ENCODE data around the gene USP6NL.
"Not testable (repeated sequence)": the region's sequence is repeated elsewhere in the genome, so short reads cannot be mapped to it uniquely, and the experiment has no call there.

The USP6NL gene

DNA sequence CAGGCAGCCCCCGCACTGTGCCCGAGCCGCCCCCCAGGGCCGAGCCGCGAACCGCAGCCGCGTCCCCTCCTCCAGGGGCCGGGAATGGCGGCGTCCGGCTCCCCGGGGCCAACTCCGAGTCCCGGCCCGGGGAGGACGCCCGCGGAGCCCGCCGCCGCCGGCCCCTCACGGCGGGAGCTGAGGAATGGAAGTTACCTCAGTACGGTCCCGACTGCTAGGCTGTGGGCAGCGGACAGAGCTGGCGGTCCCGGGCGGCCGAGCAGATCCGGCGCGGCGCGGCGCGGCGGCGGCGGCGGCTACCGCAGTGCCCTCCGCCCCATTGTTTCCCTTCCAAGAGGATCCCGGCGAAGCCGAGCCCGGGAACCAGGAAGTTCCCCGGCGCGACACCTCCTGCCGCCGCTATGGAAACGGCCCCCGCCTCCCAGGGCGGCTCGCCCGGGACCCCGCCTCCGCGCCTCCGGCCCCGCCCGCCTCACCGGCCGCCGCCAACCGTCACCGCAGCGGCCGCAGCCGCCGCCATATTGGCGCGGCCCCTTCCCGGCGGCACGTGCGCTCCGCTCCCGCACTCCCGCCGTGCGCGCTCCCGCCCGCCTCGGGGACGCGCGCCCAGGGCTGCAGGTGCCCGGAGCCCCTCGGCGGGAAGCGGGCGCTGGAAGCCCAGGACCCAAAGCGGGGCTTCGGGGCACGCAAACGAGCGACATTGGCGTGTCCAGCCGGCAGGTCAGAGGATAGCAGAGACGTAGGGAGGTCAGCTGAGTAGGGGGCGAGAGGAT, at the start of gene USP6NL:
TSS of gene USP6NL (minus strand) at position 403 of the 773 bp plus-strand sequence. CDS start 14,016 bp downstream, outside the sequence.
- DNase-seq (ENCODE audit: low read depth, low spot score): peak; percentile 82

DNA sequence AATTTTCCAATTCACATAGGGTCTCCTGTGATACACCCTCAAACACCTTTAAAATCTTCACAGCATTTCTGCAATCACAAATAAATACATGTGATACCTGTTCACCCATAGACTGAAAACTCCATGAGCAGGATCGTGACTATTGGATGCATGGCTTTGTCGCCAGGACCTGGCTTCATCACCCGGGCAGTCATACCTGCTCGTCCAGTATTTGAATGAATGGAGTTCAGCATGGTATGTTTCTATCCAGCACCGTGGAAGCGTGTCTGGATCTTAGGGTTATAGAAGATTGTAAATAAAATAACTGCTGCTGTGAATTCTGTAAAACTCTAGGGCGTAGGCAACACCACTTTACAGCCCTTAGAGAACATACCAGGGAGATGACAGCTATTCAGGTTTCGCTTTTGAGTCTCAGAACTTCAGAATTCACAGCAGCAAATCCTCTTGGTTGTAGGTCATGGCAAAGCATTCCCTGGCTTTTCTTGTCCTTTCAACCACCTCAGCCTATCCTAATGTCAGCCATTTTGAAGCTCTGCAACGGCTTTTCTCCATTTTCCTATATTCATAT, 47.4 kb upstream of the USP6NL start:
- peak; percentile 15 for DNase-seq (ENCODE audit: low read depth, low spot score)

DNA sequence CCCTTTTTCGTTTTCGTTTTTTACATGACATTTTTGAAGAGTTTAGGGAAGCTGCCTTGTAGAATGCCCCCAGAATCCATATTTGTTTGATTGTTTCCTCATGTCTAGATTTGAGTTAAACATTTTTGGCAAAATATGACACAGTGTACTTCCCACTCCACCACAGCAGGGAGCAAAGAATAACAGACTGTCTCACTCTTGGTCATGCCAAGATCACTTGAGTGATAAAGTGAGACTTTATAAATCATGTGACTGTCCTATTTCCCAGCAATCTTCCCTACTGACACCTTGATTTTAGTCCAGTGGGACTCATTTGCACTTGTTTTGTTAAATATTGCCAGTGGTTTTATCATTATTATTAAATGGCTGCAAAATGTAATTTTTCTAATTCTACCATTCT, 44.4 kb upstream of the USP6NL start:
- DNase-seq (ENCODE audit: low read depth, low spot score): no peak

DNA sequence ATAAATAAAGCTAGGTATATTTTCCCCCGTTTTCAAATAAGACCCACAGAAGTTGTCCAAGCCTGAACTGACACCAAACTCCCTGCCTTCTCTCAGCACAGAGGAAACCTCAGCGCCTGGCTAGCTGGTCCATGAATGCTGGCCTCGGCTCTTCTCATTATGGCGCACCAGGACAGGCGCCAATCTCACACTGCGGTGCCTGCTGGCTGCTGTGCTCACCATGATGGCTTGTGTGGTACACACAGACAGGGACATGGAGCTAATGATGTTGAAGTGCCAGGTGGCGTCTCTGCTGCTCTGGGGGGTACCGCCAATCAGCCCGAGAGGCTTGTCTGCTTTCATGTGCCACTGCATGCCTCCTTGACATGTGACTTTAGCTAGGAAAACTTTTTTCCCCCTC, 43.2 kb upstream of the USP6NL start:
- no peak for DNase-seq (ENCODE audit: low read depth, low spot score)

DNA sequence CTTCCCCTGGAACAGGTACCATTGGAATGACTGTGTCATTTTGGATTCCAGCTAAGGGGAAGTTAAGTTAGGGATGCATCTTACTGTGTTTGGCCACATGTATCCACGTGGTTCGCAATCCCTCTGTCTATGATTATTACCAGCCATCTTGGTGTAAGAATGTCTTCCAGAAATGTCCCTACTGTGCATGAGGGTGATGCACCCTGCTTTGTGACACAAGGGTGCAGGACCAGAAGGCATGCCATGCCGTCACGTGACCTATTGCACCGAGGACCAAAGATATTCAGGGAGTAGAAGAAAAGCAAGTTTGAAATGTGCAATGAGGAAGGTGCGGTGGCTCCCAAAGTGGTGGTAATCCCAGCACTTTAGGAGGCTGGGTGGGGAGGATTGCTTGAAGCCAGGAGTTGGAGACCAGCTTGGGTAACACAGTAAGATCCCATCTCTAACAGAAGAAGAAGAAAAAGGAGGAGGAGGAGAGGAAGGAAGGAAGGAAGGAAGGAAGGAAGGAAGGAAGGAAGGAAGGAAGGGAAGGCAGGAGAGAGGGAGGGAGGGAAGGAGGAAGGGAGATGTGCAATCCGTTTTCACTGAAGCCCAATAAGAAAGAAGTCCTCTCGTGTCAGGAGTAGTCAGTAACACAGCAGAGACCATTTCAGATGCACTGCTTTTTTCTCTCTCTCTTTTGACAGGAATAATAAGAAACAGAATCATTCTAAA, 42.5 kb upstream of the USP6NL start:
- no peak for DNase-seq (ENCODE audit: low read depth, low spot score)

DNA sequence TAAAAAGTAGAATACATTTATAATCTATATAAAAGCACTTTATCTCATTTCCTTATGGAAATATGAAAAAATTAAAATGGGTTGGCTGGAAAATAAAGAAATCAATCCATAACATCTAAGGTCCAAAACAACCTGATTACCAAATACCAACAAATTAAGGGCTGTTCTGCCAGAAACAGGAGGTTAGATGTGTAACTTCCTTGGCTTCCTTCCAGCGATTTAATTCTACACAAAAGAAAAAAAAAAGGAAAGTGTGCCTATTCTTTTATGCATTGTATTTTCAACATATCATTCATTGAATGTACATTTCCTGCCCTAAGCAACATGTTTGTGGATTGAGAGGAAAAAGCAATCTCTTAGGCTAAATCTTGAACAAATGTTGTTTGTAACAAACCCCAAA, 36.2 kb upstream of the USP6NL start:
- no peak for DNase-seq (ENCODE audit: low read depth, low spot score)

DNA sequence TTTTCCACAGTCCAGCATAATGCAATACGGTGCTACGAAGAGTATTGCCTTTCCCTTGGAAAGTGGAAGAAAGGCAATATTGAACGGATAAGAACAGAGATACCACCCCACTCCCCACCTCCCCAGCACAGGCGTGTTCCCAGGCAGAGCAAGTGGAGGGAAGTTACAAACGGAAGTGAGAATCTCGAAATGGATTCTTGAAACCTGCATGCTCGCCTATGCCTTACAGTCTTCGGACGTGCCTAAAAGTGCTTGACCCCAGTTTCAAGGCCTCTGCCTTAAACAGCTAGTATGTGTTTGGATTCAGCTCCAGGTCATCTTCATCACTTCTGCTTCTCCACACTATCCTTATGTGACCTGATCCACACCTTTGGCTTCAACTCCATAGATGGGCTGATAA, 35.0 kb upstream of the USP6NL start:
- DNase-seq (ENCODE audit: low read depth, low spot score): no peak

DNA sequence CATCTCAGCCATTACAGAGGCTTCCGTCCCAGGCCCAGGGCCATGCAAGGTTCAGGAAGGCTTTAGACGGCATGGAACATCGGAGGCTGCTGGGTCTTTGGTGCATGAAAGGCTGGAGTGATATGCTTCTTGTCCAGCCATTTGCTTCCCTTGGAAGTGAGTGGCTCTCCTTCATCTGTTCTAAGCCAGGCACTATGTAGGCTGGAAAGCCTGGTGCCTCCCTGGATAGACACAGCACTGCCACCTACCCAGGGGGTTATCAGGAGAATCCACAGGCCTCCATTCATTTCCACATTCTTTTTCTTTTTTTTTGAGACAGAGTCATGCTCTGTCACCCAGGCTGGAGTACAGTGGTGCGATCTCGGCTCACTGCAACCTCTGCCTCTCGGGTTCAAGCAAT, 31.6 kb upstream of the USP6NL start:
- DNase-seq (ENCODE audit: low read depth, low spot score): no peak

DNA sequence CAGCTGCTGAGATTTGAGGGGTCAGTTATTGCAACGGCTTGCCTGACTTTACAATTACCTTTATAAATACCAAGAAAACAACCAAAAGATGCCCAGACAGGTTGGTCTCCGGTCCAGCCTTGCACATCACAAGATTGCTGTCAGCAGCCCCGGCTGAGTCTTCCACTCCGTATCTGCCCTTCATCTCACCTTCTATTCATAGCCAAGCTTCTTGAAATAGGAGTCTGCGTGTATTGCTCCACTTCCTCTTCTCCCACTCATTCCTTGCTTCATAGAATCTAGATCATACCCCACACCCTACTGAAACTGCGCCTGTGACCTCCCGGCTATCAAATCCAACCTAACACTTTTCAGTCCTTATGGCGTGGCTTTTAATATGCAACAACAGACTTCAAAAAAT, 31.1 kb upstream of the USP6NL start:
- DNase-seq (ENCODE audit: low read depth, low spot score): no peak

DNA sequence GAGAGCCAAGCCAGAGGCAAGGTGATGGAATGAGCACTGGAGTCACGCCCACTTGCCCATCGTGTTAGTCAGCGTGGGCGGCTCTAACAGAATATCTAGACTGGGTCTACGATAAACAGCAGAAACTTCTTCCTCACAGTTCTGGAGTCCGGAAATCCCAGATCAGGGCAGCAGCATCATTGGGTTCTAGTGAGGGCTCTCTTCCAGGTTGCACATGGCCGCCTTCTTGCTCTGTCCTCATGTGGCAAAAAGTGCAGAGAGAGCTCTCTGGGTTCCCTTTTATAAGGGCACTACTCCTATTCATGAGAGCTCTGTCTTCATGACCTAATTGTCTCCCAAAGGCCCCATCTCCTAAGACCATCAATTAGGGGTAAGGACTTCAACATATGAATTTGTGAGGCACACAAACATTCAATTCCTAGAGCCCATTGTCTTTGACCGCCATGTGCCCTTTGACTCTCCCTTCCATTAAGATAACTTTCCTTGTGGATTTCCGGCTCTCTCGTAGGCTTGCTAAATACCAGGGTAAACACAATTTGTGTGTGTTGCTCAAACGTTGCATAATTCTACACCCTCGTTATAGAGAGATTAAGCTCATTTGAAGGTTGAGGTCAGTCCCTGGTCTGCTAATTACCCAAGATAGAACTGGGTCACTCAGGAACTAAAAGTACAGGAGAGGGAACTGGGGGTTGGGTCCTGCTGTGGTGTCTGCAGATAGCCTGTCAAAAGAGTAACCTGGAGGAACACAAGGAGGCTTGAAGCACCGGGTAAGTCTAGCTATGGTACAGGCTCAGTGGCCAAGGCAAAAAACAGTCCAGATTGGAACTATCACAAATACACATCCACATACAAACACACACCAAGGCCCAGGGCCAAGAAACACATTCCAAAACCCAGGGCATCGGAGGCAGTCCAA, 28.7 kb upstream of the USP6NL start:
- DNase-seq (ENCODE audit: low read depth, low spot score): no peak

DNA sequence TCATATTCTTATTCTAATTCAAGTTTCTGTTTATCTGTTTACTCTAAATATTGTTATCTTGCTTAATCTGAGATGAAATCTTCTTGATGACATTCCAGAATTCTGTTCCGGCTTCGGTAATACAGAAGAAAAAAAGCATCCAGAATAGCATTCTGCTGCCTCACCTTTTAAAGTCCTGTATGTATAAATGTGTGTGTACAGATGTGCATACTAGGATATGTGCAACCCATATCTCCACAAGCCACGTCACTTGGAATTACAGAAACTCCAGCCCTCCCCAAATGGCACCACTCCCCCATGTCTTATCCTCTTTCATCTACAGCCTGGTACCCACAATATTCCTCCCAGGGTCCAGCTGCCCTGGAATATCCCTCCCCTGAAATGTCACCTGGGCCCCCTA, 27.9 kb upstream of the USP6NL start:
- DNase-seq (ENCODE audit: low read depth, low spot score): no peak

DNA sequence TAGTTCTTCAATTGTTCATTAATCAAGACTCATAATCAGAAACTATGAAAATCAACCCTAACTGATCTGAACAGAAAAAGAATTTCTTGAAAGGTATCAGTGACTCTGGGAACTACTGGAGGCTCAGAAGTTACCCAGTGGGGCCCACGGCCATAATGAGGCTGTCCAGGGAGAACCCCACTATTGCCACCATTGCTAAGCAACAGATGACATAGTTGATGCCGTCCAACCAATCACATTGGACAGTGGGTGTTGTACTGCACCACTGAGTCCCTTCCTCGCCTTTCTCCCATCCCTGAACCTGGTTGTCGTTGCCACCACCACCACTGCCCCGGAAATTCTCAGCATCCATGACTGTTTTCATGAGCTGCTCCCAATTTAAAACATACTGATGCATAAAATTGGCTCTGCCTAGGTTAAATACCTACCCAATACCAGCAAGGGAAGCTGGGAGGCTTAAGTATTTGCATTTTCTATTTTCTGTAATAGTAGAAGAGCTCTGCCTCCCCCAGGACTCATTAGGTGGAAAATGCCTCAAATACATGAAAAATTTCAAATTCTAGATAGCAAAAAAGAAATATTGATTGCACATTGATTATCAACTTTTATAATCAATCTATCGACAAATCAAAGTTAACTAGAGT, 26.7 kb upstream of the USP6NL start:
- DNase-seq (ENCODE audit: low read depth, low spot score): no peak

DNA sequence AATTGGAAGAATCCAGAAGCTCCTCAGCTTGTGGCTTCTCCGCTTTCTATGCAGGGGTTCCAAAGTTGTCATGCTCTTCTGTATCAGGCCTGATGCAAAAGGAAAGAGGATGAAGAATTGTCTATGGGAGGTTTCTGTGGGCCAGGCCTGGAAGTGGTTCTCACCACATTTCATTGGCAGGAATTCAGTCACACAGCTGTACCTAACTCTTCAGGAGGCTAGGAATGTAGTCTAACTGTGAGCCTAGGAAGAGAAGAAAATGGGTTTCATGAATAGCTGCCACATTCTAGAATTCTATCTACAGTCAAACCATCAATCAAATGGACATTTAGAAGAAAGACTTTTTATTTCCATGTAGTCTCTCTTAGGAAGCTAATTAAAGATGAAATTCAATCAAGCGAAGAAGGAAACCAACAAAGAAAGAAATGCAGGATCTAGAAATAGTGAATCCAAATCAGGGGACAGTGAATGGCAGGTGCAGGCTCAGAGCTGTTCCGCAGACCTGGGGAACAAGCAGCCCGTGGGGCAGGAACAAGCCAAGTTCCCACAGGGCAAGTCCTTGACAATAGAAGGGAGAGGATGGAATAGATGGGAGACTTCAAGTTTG, 25.4 kb upstream of the USP6NL start:
- no peak for DNase-seq (ENCODE audit: low read depth, low spot score)

DNA sequence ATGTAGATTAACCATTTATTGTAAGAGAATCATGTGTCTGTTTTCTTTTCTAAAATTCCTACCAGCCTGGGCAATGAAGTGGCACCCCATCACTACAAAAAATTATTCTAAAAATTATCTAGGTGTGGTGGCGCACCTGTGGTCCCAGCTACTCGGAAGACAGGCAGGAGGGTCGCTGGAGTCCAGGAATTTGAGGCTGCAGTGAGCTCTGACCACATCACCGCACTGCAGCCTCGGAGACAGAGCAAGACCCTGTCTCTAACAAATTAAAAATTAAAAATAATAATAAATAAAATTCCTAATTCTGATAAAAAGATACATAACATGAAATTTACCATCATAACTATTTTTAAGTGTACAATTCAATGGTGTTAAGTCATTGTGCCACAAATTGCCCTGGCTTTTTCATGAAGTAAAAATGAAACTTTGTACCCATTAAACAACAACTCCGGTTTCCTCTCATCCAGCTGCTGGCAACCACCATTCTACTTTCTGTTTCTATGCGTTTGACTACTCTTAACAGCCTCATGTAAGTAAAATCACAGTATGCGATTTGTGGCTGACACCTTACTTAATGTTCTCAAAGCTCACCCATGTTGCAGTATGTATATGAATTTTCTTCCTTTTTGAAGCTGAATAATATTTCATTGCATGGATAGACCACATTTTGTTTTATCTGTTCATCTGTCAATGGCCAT, 20.6 kb upstream of the USP6NL start:
- DNase-seq (ENCODE audit: low read depth, low spot score): no peak

DNA sequence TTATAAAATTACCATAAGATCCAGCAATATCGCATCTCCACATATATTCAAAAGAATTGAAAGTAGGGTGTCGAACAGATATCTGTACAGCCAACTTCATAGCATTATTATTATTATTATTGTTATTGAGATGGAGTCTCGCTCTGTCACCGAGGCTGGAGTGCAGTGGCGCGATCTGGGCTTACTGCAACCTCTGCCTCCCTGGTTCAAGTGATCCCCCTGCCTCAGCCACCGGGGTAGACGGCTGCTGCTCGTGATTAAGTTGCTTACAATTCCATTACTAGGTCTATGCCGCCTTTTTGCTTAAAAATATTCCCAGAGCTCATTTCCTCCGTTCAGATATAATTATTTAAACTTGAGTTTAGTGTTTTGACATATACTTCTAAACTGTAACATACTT, 19.8 kb upstream of the USP6NL start:
- no peak for DNase-seq (ENCODE audit: low read depth, low spot score)

DNA sequence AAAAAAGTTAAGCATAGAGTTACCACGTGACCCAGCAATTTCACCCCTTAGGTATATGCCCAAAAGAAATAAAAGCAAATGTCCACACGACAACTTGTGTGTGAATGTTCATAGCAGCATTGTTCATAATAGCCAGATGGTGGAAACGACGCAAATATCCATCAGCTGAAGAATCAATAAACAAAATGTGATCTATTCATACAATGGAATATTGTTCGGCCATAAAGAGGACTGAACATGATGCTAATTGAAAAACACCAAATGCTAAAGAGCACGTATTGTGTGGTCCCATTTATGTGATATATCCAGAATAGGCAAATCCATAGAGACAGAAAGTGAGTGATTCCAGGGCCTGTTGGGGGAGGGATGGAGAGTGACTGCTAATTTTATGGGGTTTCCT, 18.3 kb upstream of the USP6NL start:
- DNase-seq (ENCODE audit: low read depth, low spot score): no peak

DNA sequence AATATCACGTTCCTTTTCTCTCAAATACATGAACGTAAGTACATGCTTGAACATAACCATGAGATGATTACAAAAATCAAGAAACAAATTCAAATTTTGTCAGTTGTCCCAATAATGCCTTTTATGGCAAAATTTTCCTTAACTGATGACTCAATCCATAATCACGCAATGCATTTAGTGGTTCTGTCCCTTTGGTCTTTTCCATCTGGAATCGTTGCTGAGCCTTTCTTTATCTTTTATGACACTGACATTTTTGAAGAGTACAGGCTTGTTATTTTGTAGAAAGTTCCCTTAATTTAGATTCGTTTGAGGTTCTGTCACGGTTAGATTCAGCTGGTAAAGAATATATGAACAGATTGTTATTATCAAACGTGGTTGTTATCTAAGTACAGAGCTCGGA, 16.5 kb upstream of the USP6NL start:
- not testable (repeated sequence) for DNase-seq (ENCODE audit: low read depth, low spot score)

DNA sequence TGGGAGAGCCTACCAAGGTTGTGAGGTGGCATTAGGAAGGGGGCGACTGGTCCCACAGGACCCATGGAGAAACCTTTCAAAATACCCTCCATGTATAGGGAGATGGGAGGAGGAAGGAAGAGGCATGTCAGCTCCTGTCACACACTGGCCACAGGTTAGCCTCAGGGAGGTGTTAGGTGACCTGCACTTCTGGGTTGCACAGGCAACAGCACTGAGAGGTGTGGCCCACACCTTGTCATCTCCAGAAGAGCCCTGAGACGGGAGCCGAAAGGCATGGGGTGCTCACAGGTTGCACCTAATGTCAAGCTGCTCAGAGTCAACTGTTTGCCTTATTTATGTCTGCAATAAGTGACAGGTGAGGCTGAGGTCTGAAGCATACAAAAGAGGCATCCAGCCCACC, 14.6 kb upstream of the USP6NL start:
- DNase-seq (ENCODE audit: low read depth, low spot score): no peak

DNA sequence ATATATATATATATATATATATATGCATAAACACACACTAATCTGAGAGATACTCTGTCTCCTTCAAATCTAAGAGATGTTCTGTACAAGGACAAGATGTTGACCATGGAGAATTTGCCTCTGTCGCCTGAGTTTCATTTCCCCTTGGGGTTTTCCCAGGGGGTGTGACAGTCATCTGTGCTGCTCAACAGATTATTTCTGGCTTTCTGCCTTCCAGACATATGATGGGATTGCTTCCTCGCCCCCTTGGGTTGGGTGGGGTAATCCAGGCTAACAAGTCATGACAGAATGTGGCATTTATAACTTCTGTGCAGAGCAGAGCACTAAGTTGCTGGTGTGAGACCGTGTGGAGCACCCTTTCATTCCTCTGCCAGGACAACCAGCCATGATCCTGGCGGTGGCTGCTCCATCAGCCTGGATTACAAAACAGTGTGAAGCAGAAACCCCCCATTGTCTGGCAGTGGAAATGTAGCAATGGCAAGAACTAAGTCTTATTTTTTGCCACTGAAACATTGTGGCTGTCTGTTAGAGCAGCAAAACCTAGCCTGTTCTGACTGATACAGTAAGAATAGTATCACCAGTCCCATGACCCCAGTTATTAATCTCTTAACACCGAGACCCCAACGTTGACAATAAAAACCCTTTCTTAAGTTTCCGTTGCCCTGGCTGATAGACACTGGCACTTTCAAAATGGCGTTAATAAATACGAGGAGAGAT, 13.7 kb upstream of the USP6NL start:
- DNase-seq (ENCODE audit: low read depth, low spot score): no peak

DNA sequence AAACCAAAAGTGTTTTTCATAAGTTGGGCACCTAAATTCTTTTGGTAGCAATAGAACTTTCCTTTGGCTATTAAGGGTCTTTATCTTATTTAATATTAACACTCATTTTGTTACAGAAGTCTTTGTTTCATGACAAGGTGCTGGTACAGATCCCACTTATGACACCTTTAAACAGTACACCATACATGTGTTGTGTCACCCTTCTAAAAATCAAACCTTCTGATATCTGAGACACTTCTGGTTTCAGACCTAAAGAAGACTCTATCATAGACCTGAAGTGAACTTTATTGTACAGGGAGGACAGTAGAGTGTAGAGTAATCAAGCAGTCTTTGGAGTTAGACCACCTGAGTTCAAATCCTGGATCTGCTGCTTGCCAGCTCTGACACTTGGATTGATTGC, 5.8 kb upstream of the USP6NL start:
- DNase-seq (ENCODE audit: low read depth, low spot score): no peak
